ENCODE results near the gene KRT2.

- TF ChIP-seq, protein P1, sequence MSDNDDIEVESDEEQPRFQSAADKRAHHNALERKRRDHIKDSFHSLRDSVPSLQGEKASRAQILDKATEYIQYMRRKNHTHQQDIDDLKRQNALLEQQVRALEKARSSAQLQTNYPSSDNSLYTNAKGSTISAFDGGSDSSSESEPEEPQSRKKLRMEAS (IDR thresholded peaks at IDR 0.05), result no peak
- TF ChIP-seq YY1 (IDR thresholded peaks at IDR 0.05), result no peak
- TF ChIP-seq GABPA (IDR thresholded peaks at IDR 0.05 in 1 of 2, conservative IDR thresholded peaks at IDR 0.05 in 1 of 2), result no peak
Measured at GRCh38 chr12:52691076-52691840, 39.2 kb upstream of the KRT2 start.

Measured in liver (tissue), 2 donors.